Mesenchymal stem cell (in vitro differentiated cells and primary cell): ENCODE results near the gene CD6.
A peak's percentile ranks its signal among the peaks of the same experiment; 100 is the strongest.

Experiments used
- DNase-seq: peaks from one replicate; pipeline ENCODE4 v3.0.0-alpha.2; 2013
- H2AFZ ChIP-seq: one replicate; pipeline ENCODE4 v1.6.1; 2013; ENCODE audit warnings: low read depth, mild to moderate bottlenecking, control low read depth, inconsistent platforms, low read length, moderate library complexity
- H2AK5ac ChIP-seq: 2 replicates; pipeline ENCODE4 v1.6.1; 2013; ENCODE audit warnings: low read length, moderate library complexity, mild to moderate bottlenecking, inconsistent platforms; ENCODE audit not compliant: severe bottlenecking
- H2BK120ac ChIP-seq: one replicate; pipeline ENCODE4 v1.6.1; 2013; ENCODE audit warnings: low read depth, mild to moderate bottlenecking, inconsistent platforms, low read length, moderate library complexity
- H2BK12ac ChIP-seq, 2 experiments: one replicate each; pipeline ENCODE4 v1.6.1; 2013; ENCODE audit warnings: inconsistent platforms in 2 of 2, low read length in 2 of 2, mild to moderate bottlenecking in 2 of 2, moderate library complexity in 2 of 2, control low read depth in 1 of 2
- H2BK15ac ChIP-seq: one replicate; pipeline ENCODE4 v1.6.1; 2013; ENCODE audit warnings: mild to moderate bottlenecking, low read depth, inconsistent platforms; ENCODE audit not compliant: poor library complexity, severe bottlenecking
- H2BK5ac ChIP-seq: 2 replicates; pipeline ENCODE4 v1.6.1; 2013; ENCODE audit warnings: low read depth, mild to moderate bottlenecking, low read length, control low read depth, inconsistent platforms; ENCODE audit not compliant: poor library complexity, severe bottlenecking
- H3K14ac ChIP-seq, 2 experiments: one replicate each; pipeline ENCODE4 v1.6.1; 2013; ENCODE audit warnings: inconsistent platforms in 2 of 2, low read length in 2 of 2, control low read depth in 1 of 2, mild to moderate bottlenecking in 1 of 2, moderate library complexity in 1 of 2
- H3K18ac ChIP-seq, 2 experiments: one replicate each; pipeline ENCODE4 v1.6.1; 2013; ENCODE audit warnings: inconsistent platforms in 2 of 2, low read length in 2 of 2, control low read depth in 1 of 2, low read depth in 1 of 2, mild to moderate bottlenecking in 1 of 2
- H3K23ac ChIP-seq, 2 experiments: one replicate each; pipeline ENCODE4 v1.6.1; 2013; ENCODE audit warnings: inconsistent platforms in 2 of 2, low read length in 2 of 2, mild to moderate bottlenecking in 2 of 2, moderate library complexity in 2 of 2, control low read depth in 1 of 2
- H3K27ac ChIP-seq: 2 replicates; pipeline ENCODE4 v1.5.1; 2013; ENCODE audit warnings: mild to moderate bottlenecking, moderate library complexity, low read length, control low read depth, inconsistent platforms; ENCODE audit not compliant: poor library complexity, severe bottlenecking
- H3K27me3 ChIP-seq, 2 experiments: 2 replicates each; pipeline versions ENCODE4 v1.6.1 to v1.7.0; 2013; ENCODE audit warnings: low read length in 2 of 2, mild to moderate bottlenecking in 2 of 2, moderate library complexity in 2 of 2, control low read depth in 1 of 2, inconsistent platforms in 1 of 2; ENCODE audit not compliant: control insufficient read depth in 1 of 2, insufficient read depth in 1 of 2
- H3K36me3 ChIP-seq, 2 experiments: 2 replicates each; pipeline versions ENCODE4 v1.6.1 to v1.7.0; 2013; ENCODE audit warnings: low read length in 2 of 2, control low read depth in 1 of 2, inconsistent platforms in 1 of 2, low read depth in 1 of 2, mild to moderate bottlenecking in 1 of 2; ENCODE audit not compliant: insufficient read depth in 2 of 2, control insufficient read depth in 1 of 2
- H3K4ac ChIP-seq, 2 experiments: one replicate each; pipeline ENCODE4 v1.6.1; 2013; ENCODE audit warnings: inconsistent platforms in 2 of 2, low read length in 2 of 2, mild to moderate bottlenecking in 2 of 2, moderate library complexity in 2 of 2, control low read depth in 1 of 2, low read depth in 1 of 2
- H3K4me1 ChIP-seq: 2 replicates; pipeline ENCODE4 v1.6.1; 2013; ENCODE audit warnings: low read depth, low read length, control low read depth; ENCODE audit not compliant: control insufficient read depth, insufficient read depth
- H3K4me2 ChIP-seq: 2 replicates; pipeline ENCODE4 v1.6.1; 2013; ENCODE audit warnings: low read length, mild to moderate bottlenecking, inconsistent platforms; ENCODE audit not compliant: poor library complexity, severe bottlenecking
- H3K4me3 ChIP-seq, 2 experiments: 2 replicates each; pipeline versions ENCODE4 v1.5.1 to v1.7.0; 2013; ENCODE audit warnings: low read length in 2 of 2, mild to moderate bottlenecking in 2 of 2, control low read depth in 1 of 2, low read depth in 1 of 2; ENCODE audit not compliant: insufficient read depth in 1 of 2
- H3K79me1 ChIP-seq: replicated peaks from 2 replicates; pipeline ENCODE4 v1.6.1; 2013; ENCODE audit warnings: mild to moderate bottlenecking, control low read depth, low read length, inconsistent platforms; ENCODE audit not compliant: poor library complexity, severe bottlenecking
- H3K9ac ChIP-seq: 2 replicates; pipeline ENCODE4 v1.7.0; 2013; ENCODE audit warnings: mild to moderate bottlenecking, low read length, moderate library complexity
- H3K9me3 ChIP-seq: 2 replicates; pipeline ENCODE4 v1.7.0; 2013; ENCODE audit warnings: mild to moderate bottlenecking, low read length; ENCODE audit not compliant: control insufficient read depth
- H4K8ac ChIP-seq: one replicate; pipeline ENCODE4 v1.6.1; 2013; ENCODE audit warnings: inconsistent platforms, mild to moderate bottlenecking, low read length, moderate library complexity
- H4K91ac ChIP-seq: one replicate; pipeline ENCODE4 v1.6.1; 2013; ENCODE audit warnings: mild to moderate bottlenecking, low read length, inconsistent platforms
- WGBS: methylation state at CpG from one replicate; pipeline ENCODE4 v1.1.7; 2013; ENCODE audit warnings: mixed read lengths; 5-methylcytosine and 5-hydroxymethylcytosine counted together

The CD6 gene

GRCh38 chr11:60952742-60953170 is 18.7 kb upstream of the CD6 start:
- Histone ChIP-seq H2AFZ (peak overlapping the region; percentile 65), H3K4me1 (peaks cover 23% of the 10 kb centered on the region), H3K4me2 (no peak overlapping the region), H3K9me3 (no peaks in the 10 kb centered on the region), H3K36me3 (no peaks in the 10 kb centered on the region), H3K4me3 (peak overlapping the region in 1 of 2 experiments; percentile 78), H3K27me3 (peaks cover 0 to 3% of the 10 kb centered on the region in 2 experiments), H4K91ac (peak overlapping the region; percentile 31), H3K9ac (peak overlapping the region; percentile 88), H3K14ac (no peak overlapping the region), H2AK5ac (no peak overlapping the region), H3K18ac (peak overlapping the region; percentile 37 to 40), H3K27ac (no peak overlapping the region), H4K8ac (peak overlapping the region; percentile 81), H2BK15ac (no peak overlapping the region), H2BK5ac (no peak overlapping the region), H2BK12ac (no peak overlapping the region), H3K23ac (no peak overlapping the region), H2BK120ac (no peak overlapping the region), H3K4ac (peak overlapping the region in 1 of 2 experiments; percentile 22), H3K79me1 (peaks cover 6% of the 10 kb centered on the region)
- WGBS: 50% methylated on average over 3 of the region's 3 CpGs
- DNase-seq: no peak

GRCh38 chr11:60953781-60954180 is 17.7 kb upstream of the CD6 start:
- H2AFZ ChIP-seq: no peak overlapping the region
- no peak overlapping the region for H3K4me3 ChIP-seq
- no peaks in the 10 kb centered on the region for H3K36me3 ChIP-seq
- 65% methylated on average over 6 of the region's 6 CpGs for WGBS
- H2BK12ac ChIP-seq: no peak overlapping the region
- no peak overlapping the region for H3K23ac ChIP-seq
- H3K4me2 ChIP-seq: no peak overlapping the region
- no peak overlapping the region for H3K14ac ChIP-seq
- H3K4me1 ChIP-seq: peaks cover 19% of the 10 kb centered on the region
- no peaks in the 10 kb centered on the region for H3K9me3 ChIP-seq
- H3K27me3 ChIP-seq: peaks cover 0 to 3% of the 10 kb centered on the region in 2 experiments
- no peak overlapping the region for H4K91ac ChIP-seq
- H3K18ac ChIP-seq: no peak overlapping the region
- H2BK15ac ChIP-seq: no peak overlapping the region
- no peak overlapping the region for H2BK120ac ChIP-seq
- H3K4ac ChIP-seq: no peak overlapping the region
- H3K27ac ChIP-seq: no peak overlapping the region
- no peak overlapping the region for H3K9ac ChIP-seq
- H2AK5ac ChIP-seq: no peak overlapping the region
- peak overlapping the region; percentile 12 for H4K8ac ChIP-seq
- peak; percentile 8 for DNase-seq
- peaks cover 4% of the 10 kb centered on the region for H3K79me1 ChIP-seq
- H2BK5ac ChIP-seq: no peak overlapping the region

GRCh38 chr11:60954421-60954820 is 17.1 kb upstream of the CD6 start:
- Histone ChIP-seq H2BK15ac (no peak overlapping the region), H2BK5ac (no peak overlapping the region), H3K9me3 (no peaks in the 10 kb centered on the region), H2AK5ac (no peak overlapping the region), H4K8ac (no peak overlapping the region), H3K27ac (no peak overlapping the region), H3K4me2 (no peak overlapping the region), H3K4ac (no peak overlapping the region), H3K23ac (no peak overlapping the region), H3K27me3 (peaks cover 0 to 3% of the 10 kb centered on the region in 2 experiments), H3K9ac (no peak overlapping the region), H2AFZ (no peak overlapping the region), H3K79me1 (peaks cover 4% of the 10 kb centered on the region), H3K4me3 (no peak overlapping the region), H2BK120ac (no peak overlapping the region), H3K18ac (no peak overlapping the region), H3K4me1 (peaks cover 19% of the 10 kb centered on the region), H3K36me3 (no peaks in the 10 kb centered on the region), H3K14ac (no peak overlapping the region), H2BK12ac (no peak overlapping the region), H4K91ac (no peak overlapping the region)
- DNase-seq: no peak
- WGBS: 82% methylated on average over 4 of the region's 5 CpGs

- Histone ChIP-seq H4K8ac (no peak overlapping the region), H3K23ac (no peak overlapping the region), H3K9ac (no peak overlapping the region), H2BK15ac (no peak overlapping the region), H3K27me3 (peaks cover 0 to 5% of the 10 kb centered on the region in 2 experiments), H3K9me3 (no peaks in the 10 kb centered on the region), H3K4me2 (no peak overlapping the region), H2BK5ac (no peak overlapping the region), H3K4ac (no peak overlapping the region), H3K79me1 (peaks cover 4% of the 10 kb centered on the region), H3K14ac (no peak overlapping the region), H3K27ac (no peak overlapping the region), H3K36me3 (no peaks in the 10 kb centered on the region), H2AFZ (no peak overlapping the region), H3K4me3 (no peak overlapping the region), H3K4me1 (peaks cover 19% of the 10 kb centered on the region), H2AK5ac (no peak overlapping the region), H2BK12ac (no peak overlapping the region), H3K18ac (no peak overlapping the region), H4K91ac (no peak overlapping the region), H2BK120ac (no peak overlapping the region)
- no peak for DNase-seq
- 61% methylated on average over 4 of the region's 5 CpGs for WGBS
These were observed 15.9 kb upstream of the CD6 start for GRCh38 chr11:60955571-60955970.
